GM18517 (cell line): ENCODE measurements around the gene AK5.
"Not testable (repeated sequence)": the region's sequence is repeated elsewhere in the genome, so short reads cannot be mapped to it uniquely, and the experiment has no call there.

ENCODE experiments used
- ATAC-seq: cut with Tn5 transposase; IDR thresholded peaks from one replicate; pipeline ENCODE4 v1.9.1; 2021; ENCODE audit warnings: mild to moderate bottlenecking, moderate library complexity; ENCODE audit not compliant: unreplicated experiment

The AK5 gene

GRCh38 chr1:77287535-77287934 lies 5.7 kb downstream of the AK5 start:
- ATAC-seq, result no peak

DNA sequence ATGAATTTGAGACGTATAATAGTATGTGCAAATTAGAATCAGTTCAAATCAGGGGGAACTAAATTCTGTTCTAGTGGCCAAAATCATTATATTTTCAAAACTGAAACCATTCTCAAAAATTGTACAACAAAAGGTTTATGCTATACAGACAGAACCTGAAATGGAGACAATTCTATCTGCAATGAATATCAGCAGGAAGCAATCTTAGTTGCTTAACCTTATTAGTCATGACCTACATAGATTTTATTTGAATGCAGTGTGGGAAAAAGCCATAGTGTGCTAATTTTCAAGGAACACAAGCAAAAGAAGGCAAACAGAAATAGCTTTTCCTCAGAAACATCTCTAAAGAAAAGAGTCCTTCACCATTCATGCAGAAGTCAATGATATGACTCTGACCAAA lies 6.5 kb downstream of the AK5 start:
- no peak for ATAC-seq

DNA sequence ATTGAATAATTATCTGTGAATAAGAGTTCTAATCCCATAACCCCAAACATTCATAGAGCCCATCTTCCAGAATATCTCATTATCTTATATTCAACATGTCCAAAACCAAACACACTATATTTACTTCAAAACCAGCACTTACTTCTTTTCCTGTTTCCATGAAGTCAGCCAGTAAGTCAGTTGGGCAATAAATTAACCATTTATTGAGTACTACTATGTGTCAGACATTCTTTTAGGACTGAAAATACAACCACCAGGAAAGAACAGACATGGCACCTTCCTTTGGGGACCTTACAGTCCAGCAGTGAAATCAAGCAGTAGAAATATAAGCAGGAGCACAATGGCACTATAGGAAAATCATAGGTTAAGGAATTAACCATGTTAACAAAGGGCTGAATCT lies 8.8 kb downstream of the AK5 start:
- no peak for ATAC-seq

DNA sequence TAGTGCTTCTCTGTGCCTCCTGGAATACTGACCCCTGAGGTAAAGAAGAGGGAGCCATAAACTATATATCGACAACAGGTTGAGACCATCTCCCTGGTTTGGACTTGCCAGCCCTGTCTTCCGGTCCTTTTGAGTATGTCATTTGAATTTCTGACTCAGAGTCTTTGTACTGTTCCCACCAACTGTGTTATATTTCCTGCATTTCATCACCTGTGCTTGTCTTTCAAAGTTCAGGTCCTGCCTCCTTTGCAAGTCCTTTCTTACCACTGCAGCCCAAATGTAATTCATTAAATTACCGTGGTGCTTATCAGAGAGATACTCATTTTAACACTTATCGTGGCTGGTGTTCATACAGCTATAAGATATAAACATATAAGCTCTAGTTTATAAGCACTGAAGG lies 10.7 kb downstream of the AK5 start:
- no peak for ATAC-seq

DNA sequence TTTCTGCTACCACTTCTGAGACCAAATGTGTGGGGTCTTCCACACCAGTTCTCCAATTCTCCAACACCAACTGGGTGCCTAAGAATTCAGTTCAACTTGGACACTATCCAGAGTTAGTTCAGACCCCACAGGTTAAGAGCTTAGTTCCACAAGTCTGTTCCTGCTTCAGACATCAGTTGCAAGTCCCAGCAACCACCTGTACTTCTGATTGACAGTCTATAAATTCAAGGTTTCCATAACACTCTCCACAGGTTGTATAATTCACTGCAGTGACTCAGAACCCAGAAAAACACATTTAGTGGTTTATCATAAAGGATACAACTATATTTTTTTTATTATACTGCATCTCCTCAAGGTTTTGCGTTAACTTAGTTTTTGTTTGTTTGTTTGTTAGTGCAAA lies 18.7 kb downstream of the AK5 start:
- no peak for ATAC-seq

GRCh38 chr1:77303387-77303786 lies 21.6 kb downstream of the AK5 start:
- no peak for ATAC-seq

- ATAC-seq, result no peak
These were observed 27.2 kb downstream of the AK5 start for GRCh38 chr1:77308889-77309621.

GRCh38 chr1:77310924-77311323 lies 29.1 kb downstream of the AK5 start:
- ATAC-seq, result no peak

- not testable (repeated sequence) for ATAC-seq
These were observed 30.5 kb downstream of the AK5 start for GRCh38 chr1:77312364-77312763.

GRCh38 chr1:77313491-77313890 lies 31.7 kb downstream of the AK5 start:
- no peak for ATAC-seq

DNA sequence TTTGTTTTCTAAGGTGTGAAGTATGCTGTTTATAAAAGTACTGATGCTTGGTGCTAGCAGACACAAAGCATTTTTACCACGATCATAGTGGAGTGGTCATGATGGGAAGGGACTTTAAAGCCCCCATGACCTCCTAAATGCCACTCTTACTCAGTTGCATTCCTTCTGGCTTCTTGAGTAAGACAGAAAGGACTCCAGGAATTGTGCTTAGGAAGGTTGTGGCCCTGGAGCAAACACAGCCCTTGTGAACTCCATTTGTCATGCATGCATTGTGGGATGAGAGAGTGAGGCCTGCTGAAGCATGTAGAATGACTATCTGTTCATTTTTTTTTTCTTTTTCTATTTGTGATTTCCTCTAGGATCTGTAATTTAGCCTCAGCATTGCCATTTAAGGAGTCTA lies 34.2 kb downstream of the AK5 start:
- no peak for ATAC-seq

- no peak for ATAC-seq
These were observed 35.1 kb downstream of the AK5 start for GRCh38 chr1:77316966-77317365.

GRCh38 chr1:77319036-77319705 lies 37.4 kb downstream of the AK5 start:
- ATAC-seq, result no peak

DNA sequence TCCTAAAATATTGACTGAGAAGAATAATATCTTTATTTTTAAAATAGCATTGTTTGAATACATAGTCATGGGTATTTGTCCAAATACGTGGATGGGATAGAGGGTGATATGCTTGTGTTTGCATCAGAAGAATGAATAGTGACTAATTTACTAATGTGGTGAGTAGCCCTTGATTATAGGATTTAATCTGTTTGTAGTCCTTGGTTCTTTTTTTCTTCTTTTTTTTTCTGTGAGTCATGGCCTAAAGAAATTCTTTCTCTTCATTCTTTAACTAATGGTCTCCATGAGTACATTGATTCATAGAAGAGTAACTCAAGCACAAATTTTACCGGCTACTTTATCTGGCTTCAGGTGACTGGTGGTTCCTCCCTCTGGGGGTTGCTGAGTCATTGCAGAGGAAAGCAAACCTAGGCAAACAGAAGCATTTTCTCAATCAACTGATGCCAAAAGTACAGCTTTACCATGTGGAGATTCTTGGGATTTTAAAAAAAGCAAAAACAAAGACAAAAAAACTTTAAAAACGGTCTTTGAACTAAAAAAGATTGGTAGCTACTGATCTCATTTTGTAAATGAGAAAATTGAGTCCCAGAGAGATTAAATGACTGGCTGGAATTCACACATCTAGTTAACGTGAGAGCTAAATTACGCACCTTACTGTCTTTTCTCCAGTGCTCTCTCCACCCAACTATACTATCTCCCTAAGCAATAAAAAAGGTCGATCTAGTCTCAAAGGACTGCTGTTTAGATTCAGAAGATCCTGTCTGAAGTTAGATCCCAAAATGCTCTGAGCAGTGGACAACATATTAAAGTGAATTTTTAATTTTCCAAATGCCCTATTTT lies 40.5 kb downstream of the AK5 start:
- ATAC-seq, result no peak

DNA sequence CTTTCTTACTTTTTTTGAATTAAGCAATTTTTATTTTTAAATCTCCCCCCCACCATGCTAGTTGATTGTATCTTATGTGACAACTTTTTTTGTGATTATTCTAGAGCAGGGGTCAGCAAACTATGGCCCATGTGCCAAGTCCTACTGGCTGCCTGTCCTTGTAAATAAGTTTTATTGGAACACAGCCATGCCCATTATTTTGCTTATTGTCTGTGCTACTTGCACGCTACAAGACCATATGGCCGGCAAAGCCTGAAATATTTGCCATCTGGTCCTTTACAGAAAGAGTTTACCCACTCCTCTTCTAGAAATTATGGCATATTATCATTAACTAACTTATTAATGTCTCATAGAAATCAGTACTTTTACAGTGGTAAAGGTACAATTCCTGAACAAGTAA lies 51.7 kb downstream of the AK5 start:
- no peak for ATAC-seq

- no peak for ATAC-seq
These were observed 54.9 kb downstream of the AK5 start for GRCh38 chr1:77336729-77337128.

GRCh38 chr1:77339326-77339725 lies 57.5 kb downstream of the AK5 start:
- no peak for ATAC-seq

- ATAC-seq, result no peak
These were observed 59.4 kb downstream of the AK5 start for GRCh38 chr1:77341195-77341594.

GRCh38 chr1:77342745-77343144 lies 60.9 kb downstream of the AK5 start:
- no peak for ATAC-seq

DNA sequence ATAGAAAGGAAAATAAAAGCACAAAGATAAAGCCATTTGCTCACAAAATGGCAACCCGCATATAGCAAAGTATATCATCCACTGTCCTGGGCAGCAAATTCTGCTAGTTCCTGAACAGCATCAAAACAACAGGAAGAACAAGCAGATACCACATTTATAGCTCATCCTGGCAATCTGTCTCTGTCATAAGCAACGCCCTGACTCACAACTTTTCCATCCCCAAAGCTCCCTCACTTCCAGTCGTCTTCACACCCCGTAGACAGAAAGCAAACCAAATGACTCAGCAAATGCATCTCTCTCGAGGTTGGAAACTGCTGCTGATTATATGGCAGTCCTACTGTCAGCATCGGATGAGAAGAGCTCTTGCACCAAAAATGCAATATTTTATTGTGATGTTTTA lies 65.8 kb downstream of the AK5 start:
- no peak for ATAC-seq

GRCh38 chr1:77348549-77348948 lies 66.7 kb downstream of the AK5 start:
- no peak for ATAC-seq

GRCh38 chr1:77349275-77349674 lies 67.5 kb downstream of the AK5 start:
- ATAC-seq, result no peak
